ENCODE data around the gene SP2. TPM values are rescaled to one million over a fixed set of nuclear protein-coding genes. Genes with fewer than 3 reads are reported as not detected.
A peak's percentile ranks its signal among the peaks of the same experiment; 100 is the strongest.

The SP2 gene
- total and polyA plus RNA-seq, 2 of the 13 experiments (the other 11 are each of a cell fraction or from before 2014, with no cell fraction given) = 1.4 to 4.8 TPM

GRCh38 chr17:47948706-47949196, 52.7 kb downstream of the SP2 start (continued):
- TF ChIP-seq SKI (IDR thresholded peaks at IDR 0.05; ENCODE audit: partially characterized antibody) = peak; percentile 85
- no peak for TF ChIP-seq ZFP36L2 (CRISPR knock-in tag; IDR thresholded peaks at IDR 0.05)
- peak; percentile 61 for TF ChIP-seq SOX5 (CRISPR knock-in tag; IDR thresholded peaks at IDR 0.05; ENCODE audit: borderline replicate concordance)
- TF ChIP-seq ZNF614 (CRISPR knock-in tag; IDR thresholded peaks at IDR 0.05; ENCODE audit: borderline replicate concordance) = peak; percentile 63; the same call in 1 of the 2 replicates
- TF ChIP-seq GTF2F1 (IDR thresholded peaks at IDR 0.05; ENCODE audit: low read length) = no peak
- peak; percentile 97 for TF ChIP-seq ZNF335 (CRISPR knock-in tag; IDR thresholded peaks at IDR 0.05)
- TF ChIP-seq MAZ (IDR thresholded peaks at IDR 0.05; ENCODE audit: borderline replicate concordance, low read depth, low read length) = 0 out of 2 replicates have a peak, but pooled peaks have one; percentile 22
- no peak for TF ChIP-seq MAZ (CRISPR knock-in tag; IDR thresholded peaks at IDR 0.05; ENCODE audit: low read depth)
- no peak for TF ChIP-seq FOXA1 (IDR thresholded peaks at IDR 0.05)
- TF ChIP-seq FOXA1 (CRISPR knock-in tag; IDR thresholded peaks at IDR 0.05) = peak; percentile 56
- TF ChIP-seq HMG20B (CRISPR knock-in tag; conservative IDR thresholded peaks at IDR 0.05) = peak; percentile 48; the same call in 1 of the 2 replicates
- TF ChIP-seq HCFC1 (IDR thresholded peaks at IDR 0.05; ENCODE audit: low read depth, low read length) = no peak
- peak in 1 of 2 experiments; percentile 49; a peak in 2 of 4 replicates for TF ChIP-seq MAFK (conservative IDR thresholded peaks at IDR 0.05 in 1 of 2, IDR thresholded peaks at IDR 0.05 in 1 of 2; ENCODE audit: low read length in 2 of 2)
- TF ChIP-seq ZNF264 (CRISPR knock-in tag; IDR thresholded peaks at IDR 0.05) = peak; percentile 3; the same call in 1 of the 2 replicates
- peak; percentile 21; the same call in 1 of the 2 replicates for TF ChIP-seq FOXJ3 (CRISPR knock-in tag; IDR thresholded peaks at IDR 0.05; ENCODE audit: borderline replicate concordance)
- TF ChIP-seq RBM22 (optimal IDR thresholded peaks at IDR 0.05; ENCODE audit: low read length) = peak; percentile 5
- peak; percentile 87 for TF ChIP-seq ZNF792 (CRISPR knock-in tag; IDR thresholded peaks at IDR 0.05)
- peak; percentile 45; the same call in 1 of the 2 replicates for TF ChIP-seq ARID4A (CRISPR knock-in tag; IDR thresholded peaks at IDR 0.05; ENCODE audit: borderline replicate concordance)
- TF ChIP-seq TCF7 (IDR thresholded peaks at IDR 0.05; ENCODE audit: low read depth) = peak; percentile 90
- TF ChIP-seq, protein P1, sequence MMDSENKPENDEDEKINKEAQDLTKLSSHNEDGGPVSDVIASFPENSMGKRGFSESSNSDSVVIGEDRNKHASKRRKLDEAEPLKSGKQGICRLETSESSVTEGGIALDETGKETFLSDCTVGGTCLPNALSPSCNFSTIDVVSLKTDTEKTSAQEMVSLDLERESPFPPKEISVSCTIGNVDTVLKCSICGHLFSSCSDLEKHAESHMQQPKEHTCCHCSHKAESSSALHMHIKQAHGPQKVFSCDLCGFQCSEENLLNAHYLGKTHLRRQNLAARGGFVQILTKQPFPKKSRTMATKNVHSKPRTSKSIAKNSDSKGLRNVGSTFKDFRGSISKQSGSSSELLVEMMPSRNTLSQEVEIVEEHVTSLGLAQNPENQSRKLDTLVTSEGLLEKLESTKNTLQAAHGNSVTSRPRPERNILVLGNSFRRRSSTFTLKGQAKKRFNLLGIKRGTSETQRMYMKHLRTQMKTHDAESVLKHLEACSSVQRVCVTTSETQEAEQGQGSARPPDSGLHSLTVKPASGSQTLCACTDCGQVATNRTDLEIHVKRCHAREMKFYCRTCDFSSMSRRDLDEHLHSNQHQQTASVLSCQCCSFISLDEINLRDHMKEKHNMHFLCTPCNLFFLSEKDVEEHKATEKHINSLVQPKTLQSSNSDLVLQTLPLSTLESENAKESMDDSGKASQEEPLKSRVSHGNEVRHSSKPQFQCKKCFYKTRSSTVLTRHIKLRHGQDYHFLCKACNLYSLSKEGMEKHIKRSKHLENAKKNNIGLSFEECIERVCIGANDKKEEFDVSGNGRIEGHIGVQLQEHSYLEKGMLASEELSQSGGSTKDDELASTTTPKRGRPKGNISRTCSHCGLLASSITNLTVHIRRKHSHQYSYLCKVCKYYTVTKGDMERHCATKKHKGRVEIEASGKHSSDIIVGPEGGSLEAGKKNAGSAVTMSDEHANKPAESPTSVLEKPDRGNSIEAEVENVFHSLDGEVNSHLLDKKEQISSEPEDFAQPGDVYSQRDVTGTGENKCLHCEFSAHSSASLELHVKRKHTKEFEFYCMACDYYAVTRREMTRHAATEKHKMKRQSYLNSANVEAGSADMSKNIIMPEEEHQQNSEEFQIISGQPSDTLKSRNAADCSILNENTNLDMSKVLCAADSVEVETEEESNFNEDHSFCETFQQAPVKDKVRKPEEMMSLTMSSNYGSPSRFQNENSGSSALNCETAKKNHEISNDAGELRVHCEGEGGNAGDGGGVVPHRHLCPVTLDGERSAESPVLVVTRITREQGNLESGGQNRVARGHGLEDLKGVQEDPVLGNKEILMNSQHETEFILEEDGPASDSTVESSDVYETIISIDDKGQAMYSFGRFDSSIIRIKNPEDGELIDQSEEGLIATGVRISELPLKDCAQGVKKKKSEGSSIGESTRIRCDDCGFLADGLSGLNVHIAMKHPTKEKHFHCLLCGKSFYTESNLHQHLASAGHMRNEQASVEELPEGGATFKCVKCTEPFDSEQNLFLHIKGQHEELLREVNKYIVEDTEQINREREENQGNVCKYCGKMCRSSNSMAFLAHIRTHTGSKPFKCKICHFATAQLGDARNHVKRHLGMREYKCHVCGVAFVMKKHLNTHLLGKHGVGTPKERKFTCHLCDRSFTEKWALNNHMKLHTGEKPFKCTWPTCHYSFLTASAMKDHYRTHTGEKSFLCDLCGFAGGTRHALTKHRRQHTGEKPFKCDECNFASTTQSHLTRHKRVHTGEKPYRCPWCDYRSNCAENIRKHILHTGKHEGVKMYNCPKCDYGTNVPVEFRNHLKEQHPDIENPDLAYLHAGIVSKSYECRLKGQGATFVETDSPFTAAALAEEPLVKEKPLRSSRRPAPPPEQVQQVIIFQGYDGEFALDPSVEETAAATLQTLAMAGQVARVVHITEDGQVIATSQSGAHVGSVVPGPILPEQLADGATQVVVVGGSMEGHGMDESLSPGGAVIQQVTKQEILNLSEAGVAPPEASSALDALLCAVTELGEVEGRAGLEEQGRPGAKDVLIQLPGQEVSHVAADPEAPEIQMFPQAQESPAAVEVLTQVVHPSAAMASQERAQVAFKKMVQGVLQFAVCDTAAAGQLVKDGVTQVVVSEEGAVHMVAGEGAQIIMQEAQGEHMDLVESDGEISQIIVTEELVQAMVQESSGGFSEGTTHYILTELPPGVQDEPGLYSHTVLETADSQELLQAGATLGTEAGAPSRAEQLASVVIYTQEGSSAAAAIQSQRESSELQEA (CRISPR knock-in tag; IDR thresholded peaks at IDR 0.05; ENCODE audit: not compliant biosample characterization) = peak; percentile 52

Data from HepG2 (cell line).